ENCODE results near the gene LHFPL6.

Gene LHFPL6

DNA sequence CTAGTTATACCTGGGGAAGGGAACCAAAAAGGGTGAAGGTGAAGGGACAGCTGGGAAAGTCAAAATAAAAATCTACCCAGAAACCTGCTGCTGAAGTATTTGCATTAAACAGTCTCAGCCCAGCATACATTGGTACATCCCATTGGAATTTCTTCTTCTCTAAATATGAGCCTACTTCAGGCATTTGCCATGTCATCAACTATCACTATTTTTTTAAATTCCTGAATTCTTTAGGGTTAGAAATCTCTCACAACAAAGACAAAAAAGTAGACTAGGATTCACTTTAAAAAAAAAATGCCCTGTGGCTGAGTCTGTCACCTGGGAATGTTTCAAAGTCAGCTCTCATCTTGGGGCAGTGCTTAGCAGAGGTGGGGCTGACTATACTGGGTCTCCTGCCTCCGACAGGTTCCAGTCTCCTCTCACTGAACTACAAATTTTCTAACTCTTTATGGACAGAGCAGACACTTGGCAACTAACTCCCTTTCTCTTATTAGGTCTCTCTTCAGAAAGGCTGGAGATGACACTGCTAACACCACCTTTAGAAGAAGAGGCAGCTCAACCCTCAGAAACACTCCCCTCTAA is 141.2 kb downstream of the LHFPL6 start:
- no peak for DNase-seq

DNA sequence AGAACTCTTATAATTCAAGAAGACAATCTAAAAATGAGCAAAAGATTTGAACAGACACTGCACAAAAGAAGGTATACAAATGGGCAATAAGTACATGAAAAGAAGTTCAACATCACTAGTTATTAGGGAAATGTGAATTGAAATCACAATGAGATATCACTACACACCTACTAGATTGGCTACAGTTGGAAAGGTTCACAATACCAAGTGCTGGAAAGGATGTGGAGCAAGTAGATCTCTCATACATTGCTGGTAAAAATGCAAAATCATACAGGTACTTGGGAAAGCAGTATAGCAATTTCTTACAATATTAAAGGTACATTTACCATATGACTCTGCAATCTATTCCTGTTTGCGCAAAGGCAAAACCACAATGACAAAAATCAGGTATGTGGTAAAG is 145.7 kb downstream of the LHFPL6 start:
- DNase-seq = no peak

DNA sequence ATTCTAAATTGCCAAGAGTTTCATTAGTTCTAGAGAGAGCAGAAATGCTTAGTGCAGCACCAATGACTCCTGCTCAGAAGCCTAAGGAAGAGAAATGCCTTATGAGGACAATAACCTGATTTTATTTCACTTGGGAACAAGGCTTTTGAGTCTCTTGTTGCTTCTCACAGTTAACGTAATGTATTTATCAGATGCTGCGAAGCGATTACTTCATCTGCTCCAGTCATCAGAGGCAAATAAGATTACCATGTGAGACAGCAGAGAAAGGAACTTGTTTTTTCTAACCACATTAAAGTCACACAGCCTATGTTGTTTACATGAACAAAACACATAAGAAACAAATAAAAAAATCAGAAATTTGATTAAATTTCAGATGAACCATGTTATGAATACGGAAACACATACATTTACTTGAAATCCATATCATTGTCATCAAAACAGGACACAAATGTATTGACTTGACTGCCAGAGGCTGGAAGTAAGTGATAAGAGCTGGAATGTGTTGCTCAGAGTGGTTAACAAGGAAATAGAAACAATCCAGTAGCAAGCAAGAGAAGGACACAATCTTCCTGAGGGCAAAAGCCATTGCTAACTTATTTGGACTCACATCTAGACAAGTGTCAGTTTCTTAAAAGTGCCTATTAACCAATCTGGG is 147.3 kb downstream of the LHFPL6 start:
- DNase-seq = no peak

DNA sequence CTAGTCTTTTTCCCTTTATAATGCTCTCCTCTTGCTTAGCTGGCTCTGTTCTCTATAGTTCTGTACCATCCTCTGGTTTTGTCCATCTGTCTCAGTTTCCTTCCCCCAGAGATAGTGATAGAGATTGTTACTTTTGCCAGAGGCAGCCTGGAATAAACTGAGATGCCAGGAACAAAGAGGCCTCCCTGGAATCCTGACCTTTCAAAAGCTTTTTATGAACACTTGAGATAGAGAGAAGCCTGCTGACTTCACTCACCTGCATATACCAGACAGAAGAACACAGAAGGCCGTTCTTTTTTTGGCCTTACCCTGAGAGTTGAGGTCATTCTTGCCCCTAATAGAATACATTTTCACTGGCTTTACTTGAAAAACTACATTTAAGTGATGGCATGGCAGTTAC is 150.2 kb downstream of the LHFPL6 start:
- no peak for DNase-seq

DNA sequence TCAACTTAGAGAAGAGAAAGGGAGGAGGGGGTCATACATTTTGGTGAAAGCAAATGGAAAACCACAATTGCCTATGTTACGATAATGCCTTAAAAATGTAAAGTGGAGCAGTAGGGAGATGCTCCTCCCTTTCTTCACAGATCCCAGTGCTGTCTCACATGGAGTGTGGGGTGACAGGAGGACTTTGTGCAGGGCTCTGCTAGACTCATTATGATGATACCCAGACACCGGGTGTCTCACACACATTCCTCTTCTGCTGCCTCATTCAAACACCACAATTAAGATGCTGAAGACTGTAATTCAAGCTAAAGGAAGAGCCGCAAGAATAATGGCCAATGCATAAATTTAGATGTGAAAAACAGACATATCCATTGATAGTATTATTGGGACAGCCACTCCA is 150.6 kb downstream of the LHFPL6 start:
- DNase-seq = no peak

DNA sequence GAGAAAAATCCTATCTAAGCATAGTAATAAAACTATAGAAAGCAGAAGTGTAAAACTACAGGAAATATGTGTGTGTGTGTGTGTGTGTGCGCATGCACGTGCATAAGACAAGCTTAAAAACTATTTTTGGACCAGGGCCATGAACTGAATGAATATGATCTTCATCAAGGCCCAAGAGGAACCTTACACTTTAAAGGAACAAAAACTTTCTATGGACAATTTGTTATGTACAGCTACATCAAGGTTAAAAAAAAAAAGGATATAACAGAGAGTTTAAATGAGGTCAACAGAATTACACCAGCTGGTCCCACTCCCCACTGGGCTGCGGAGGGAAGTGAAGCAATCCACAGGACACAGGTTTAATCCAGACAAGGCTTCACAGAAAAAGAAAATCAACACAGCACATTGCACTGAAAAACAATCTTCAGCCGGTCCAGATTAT is 151.1 kb downstream of the LHFPL6 start:
- DNase-seq = no peak

DNA sequence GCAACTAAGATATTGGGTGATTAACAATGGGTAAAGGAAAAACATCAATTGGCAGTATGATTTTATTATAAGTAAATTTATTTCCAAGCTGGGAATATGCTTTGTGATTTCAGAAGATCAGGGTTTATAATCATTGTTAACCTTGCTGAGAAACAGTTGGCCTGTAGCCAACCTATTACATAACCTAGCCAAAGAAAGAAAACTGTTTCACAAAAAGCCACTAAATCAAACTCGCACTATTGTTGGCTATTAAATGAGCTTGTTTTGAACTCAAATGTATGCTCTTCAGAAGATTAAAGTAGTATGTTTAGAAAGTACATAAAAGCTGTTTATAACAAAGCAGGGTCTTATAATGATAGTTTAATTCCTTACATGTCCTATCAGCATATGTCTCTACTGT is 151.7 kb downstream of the LHFPL6 start:
- no peak for DNase-seq

DNA sequence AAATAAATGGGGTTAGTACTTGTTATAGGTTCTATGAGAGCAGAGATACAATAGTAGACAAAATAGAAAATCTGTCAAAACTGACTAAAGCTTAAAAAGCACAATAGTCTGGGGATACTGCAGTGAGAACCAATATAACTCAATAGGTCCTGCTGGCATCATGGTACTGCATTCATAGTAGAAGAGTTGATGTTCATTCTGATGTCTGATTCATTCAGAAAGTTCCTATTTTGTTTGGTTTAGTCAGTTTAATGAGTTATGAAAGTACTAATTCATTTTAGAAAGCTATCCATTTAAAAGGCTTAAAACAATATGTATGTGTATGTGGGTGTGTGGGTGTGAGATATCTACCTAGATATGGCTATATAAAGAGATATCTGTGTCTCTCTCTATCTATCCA is 152.8 kb downstream of the LHFPL6 start:
- no peak for DNase-seq

DNA sequence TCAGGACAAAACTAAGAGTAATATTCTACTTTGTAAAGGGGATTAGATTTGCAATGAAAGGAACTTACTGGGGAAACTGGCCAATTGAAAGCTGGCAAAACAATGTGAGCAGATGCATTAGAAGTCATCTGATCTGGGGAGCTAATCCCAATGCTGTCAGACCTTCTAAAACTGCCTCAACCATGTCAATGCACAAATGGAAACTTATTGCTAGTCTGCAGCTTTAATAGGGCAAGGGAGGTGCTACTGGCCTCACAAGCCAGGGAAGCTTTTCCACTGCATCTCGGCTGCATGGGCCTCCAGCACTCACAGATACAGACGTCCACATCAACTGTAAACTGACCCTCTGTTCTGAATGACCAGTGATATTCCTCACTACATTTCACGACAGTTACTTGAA is 154.2 kb downstream of the LHFPL6 start:
- DNase-seq = no peak

DNA sequence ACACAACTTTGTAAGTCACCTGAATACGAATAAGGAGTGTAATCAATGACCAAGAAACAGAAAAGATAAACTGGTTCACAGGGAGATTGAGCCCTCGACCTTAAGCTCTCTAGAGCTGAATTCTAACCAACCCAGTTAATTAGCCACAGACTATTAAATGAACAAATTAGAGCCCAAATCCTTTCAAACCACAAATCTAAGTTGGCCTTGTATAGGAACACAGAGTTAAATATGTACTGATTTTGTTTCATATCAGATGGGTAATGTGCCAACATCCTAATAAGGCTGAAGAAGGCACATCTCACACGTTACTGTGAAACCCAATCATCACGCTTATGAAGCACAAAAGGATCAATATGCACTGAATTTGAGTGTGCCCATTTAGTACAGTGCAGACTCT is 156.1 kb downstream of the LHFPL6 start:
- DNase-seq = no peak

DNA sequence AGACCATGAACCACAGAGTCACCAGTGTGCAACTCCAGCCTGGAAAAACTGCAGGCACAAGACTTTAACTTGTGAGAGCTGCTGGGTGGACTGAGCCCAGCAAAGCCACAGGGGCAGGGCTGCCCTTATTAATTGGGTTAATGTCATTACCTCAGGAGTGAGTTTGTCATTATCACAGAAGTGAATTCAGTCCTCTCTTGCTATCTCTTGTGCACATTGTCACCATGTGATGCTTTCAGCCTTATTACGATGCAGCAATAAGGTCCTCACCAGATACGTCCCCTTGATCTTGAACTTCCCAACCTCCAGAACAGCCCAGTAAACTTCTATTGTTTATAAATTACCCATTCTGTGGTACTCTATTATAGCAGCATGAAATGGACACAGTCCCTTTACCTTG is 158.1 kb downstream of the LHFPL6 start:
- DNase-seq = no peak

DNA sequence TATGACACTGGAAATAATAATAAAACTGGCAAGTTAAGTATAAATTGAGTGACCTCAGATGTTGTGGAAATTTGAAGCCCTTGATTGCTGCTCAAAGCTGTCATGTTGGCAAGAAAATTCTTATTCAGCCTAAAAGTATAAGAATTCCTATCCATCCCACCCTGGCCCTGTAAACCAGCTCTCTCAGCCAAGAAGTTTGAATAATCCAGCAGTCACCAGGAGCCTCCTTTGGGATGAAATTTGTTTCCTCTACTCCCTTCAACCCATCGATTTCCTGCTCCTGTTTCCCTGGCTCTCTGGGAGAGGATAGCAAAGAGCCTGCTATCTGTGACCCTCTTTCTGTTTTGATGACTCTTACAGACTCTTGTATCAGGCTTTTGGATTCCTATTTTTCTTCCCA is 169.3 kb downstream of the LHFPL6 start:
- DNase-seq = no peak

DNA sequence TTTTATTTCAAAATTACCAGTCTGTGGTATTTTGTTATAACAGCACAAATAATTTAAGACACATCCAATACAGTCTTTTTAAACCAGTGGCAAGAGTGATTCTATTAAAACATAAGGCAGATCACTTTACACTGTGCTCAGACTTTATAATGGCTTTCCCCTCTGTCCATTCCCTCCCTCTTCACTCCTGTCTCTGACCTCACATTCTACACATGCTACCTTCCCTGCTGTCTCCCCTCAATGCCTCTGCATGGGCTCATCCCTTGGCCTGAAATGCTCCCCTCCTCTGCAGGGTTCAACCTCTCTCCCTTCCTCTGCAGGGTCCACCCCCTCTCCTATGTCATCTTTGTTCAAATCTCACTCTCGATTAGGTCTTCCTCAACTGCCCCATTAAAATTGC is 170.8 kb downstream of the LHFPL6 start:
- DNase-seq = no peak

DNA sequence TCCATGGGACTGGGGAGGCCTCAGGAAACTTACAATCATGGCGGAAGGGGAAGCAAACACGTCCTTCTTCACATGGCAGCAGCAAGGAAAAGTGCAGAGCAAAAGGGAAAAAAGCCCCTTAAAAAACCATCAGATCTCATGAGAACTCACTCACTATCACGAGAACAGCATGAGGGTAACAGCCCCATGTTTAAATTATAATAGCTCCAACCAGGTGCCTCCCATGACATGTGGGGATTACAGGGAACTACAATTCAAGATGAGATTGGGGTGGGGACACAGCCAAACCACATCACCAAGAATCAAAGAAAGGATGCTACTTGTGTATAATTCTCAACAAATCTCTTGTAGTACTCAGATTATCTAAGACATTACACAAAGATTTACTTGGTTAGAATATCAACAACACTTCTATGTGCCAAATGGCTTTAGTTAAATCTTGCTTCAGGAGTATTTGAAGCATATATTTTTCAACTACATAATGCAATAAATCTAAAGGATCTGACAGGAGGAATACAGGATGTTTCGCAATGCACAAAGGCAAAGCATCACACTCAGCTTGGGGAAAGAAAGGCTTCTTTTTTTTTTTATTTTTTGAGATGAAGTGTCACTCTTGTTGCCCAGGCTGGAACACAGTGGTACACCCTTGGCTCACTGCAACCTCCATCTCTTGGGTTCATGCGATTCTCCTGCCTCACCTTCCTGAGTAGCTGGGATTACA is 180.0 kb downstream of the LHFPL6 start:
- DNase-seq = no peak

DNA sequence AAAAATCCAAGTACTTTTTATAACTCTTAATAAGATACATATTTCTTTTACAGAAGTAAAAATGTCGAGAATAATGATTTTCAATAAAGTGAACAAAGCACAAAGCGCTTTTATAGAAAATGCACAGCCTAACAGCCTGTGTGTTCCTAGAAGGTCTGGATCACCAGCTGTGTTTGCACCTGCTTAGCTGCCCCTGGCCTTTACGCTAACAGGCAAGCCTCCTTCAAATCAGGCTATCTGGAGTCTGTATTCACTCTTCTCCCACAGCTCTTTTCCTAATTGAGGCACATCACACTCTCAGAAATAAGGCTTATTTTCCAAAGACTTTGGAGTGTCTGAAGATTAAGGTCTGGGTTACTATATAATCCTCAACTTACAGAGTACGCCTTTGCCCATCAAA is 183.1 kb downstream of the LHFPL6 start:
- no peak for DNase-seq

DNA sequence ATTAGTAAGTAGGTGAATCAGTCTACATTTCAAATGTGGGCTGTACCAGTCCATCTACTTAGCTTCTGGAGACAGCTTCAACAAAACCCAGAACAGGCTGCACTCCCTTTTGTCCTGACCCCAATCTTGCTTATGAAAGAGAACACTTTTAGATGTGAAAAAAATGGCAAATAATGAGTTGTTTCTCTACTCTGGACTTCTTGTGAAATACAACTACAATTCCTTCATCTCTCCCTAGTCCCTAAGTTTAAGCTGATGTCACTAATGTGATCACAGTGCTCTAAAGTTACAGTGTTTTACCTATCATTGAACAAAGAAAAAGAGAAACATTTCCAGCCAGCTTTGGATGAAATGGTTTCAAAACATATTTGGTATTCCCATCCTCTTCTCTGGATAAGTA is 183.9 kb downstream of the LHFPL6 start:
- DNase-seq = no peak

DNA sequence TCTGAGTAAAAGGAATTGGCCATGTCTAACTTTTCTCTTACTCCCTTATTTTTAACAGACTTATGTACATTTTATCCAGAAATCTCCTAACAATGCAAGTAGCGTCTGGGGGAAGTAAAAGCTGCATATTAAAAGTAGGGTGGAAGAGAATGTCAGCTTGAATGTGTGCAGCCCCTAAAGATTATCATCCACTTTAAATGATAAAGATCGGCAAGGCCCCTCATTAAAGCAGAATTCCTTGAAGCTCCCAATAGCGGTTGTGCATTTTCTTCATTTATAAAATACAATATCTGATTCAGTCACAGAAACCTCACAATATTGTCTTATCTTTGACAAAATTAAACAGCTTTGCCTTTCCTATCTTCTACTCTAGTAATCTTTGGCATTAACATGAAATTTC is 184.6 kb downstream of the LHFPL6 start:
- no peak for DNase-seq

DNA sequence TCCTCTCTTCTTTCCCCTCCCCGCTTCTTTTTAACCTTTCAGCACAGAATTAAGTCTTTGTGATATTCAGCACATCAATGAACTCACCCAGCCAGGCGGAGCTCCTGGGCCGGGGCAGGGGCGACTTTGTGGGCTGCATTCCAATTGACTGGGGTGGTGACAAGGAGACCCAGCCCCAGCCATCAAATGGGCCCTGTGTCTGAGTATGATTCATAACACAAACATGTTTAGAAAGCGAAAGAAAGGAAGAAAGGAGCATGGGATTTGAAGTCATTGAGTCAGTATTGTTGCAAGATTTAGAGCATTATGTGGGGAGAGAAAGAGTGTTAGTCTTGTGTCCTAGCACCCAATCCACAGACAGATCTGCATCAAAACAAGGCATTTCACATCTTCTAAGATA is 185.3 kb downstream of the LHFPL6 start:
- DNase-seq = no peak

DNA sequence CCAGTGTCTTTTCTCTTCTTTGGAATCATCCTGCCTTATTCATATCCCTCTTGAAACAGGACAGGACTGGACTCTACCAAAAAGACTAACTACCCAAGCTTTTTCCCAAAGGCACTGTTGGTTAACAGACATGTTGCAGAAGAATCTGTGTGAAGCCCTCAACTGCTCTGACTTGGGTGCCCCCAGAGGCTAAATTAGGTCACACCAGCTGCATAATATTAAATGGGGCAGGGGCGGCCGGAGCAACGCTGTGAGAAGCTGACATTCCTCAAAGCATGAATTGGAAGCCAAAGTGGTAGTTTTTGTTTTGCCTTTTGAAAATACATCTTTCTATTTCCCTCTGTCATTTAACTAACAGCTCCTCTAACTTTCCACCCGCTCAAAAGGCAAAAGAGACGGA is 185.9 kb downstream of the LHFPL6 start:
- DNase-seq = no peak

DNA sequence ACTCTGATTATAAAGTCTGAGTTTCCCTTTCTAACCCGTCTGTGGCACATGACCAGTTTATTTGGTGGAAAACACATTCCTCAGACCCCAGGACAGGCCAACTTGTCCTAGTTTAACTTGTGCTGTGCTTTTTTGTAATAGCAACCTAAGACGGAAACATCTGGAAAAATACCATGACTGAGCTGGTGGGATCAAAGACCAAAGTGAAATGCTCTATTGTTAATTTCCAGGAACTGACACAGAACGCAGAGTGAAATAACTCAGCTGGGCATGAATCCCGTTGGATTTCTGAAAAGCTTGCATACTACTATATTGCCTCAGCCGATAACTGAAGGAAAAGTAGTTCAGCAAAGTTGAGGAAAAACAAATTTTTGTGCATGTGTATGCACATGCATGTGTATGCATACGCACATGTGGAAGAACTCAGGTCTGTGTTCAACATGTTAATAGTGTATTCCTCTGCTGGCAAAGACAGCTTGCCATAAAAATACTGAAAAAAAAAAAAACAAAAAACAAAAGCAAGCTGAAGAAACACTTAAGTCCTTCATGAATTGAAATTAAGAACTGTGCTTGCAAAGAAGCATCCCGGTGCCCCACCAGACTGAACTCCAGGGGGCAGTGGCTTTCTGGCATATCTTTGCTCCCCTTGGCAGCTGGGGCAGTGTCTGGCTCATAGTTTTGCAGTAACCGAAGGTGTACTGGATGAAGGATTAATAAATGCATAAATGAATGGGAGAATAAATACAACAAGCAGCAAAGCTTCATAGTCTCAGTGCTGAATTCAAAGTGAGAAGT is 187.8 kb downstream of the LHFPL6 start:
- no peak for DNase-seq

DNA sequence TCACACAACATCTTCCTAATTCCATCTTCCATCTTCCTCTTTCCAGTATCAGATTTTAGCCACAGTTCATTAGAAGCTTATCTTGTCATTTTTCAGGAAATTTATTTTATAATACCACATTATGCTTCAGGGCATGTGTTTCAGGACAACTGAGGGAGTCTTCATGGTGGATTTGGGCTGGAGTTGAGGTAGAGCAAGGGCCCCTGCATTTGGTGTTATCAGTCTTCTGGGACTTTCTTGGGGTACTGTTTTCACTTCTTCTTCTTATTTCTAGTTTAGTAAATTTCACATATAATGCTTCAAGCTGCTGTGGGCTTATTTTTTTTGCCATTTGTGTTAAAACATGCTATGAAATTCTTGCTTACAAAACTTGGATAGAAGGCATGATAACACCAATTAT is 188.7 kb downstream of the LHFPL6 start:
- DNase-seq = no peak

DNA sequence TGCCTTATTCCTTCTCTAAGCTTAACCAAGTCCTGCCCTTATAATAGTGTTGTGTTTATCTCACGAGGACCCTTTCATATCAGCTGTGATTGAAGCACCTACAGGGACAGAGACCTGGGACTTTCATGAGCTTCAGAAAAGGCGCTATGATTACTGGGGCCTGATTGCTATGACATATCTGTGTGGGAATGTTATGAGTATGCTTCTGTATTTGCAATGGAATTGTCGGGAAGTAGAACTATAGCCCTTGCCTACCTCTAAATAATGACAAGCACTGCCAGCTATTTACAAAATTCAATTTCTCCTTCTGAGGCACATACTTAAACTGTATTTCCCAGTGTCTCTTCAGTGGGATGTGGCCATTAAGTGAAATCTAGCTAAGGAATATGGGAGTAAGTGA is 191.5 kb downstream of the LHFPL6 start:
- DNase-seq = no peak

DNA sequence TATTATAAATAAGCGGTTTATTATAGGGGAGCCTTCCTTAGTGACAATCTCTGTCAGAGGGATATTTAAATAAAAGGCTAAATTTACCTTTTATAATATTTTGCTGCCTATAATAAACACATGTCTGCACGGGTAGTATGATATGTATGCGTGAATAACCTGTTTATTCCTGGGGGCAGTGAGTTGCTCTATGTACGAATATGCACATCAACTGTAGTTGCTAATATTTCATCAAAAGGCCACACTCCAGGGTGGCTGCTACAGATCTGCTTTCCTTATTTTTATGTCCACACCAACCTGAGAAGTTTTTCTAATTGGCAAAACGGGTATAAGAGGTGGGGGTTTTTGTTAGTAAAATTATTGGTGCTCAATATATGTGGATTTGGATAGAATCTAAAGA is 192.0 kb downstream of the LHFPL6 start:
- no peak for DNase-seq

Measured in effector CD8-positive, alpha-beta T cell (primary cell).